GM19452 (cell line): ENCODE results near the gene TMEM156.
"Not testable (repeated sequence)": the region's sequence is repeated elsewhere in the genome, so short reads cannot be mapped to it uniquely, and the experiment has no call there.

Source experiments
- ATAC-seq: cut with Tn5 transposase; IDR thresholded peaks from one replicate; pipeline ENCODE4 v1.9.1; 2021; ENCODE audit not compliant: unreplicated experiment

Gene TMEM156

GRCh38 chr4:38994135-38994534 lies 38.1 kb downstream of the TMEM156 start:
- ATAC-seq: no peak

- ATAC-seq: no peak
These were observed 38.5 kb downstream of the TMEM156 start for GRCh38 chr4:38993683-38994082.

GRCh38 chr4:38990241-38990640 lies 42.0 kb downstream of the TMEM156 start:
- ATAC-seq: no peak

- ATAC-seq: no peak
These were observed 42.7 kb downstream of the TMEM156 start for GRCh38 chr4:38989487-38989886.

GRCh38 chr4:38988353-38988752 lies 43.9 kb downstream of the TMEM156 start:
- ATAC-seq: not testable (repeated sequence)

DNA sequence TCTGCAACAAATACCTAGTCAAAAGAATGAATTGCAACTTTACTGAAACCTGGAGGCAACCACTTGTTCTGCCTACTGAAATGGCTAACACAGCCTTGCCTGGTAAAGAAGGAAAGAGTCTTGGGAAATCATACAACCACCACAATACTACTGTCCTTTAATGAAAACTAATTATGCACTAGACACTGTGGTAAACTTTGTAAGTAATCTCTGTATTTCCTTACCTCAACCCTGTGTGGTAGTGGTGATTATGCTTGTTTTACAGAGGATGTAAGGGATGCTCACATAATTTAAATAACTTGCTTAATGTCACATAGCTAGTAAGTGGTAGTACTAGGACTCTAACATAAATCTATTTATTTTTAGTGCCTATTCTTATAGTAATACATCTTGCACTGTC lies 44.7 kb downstream of the TMEM156 start:
- ATAC-seq: no peak

DNA sequence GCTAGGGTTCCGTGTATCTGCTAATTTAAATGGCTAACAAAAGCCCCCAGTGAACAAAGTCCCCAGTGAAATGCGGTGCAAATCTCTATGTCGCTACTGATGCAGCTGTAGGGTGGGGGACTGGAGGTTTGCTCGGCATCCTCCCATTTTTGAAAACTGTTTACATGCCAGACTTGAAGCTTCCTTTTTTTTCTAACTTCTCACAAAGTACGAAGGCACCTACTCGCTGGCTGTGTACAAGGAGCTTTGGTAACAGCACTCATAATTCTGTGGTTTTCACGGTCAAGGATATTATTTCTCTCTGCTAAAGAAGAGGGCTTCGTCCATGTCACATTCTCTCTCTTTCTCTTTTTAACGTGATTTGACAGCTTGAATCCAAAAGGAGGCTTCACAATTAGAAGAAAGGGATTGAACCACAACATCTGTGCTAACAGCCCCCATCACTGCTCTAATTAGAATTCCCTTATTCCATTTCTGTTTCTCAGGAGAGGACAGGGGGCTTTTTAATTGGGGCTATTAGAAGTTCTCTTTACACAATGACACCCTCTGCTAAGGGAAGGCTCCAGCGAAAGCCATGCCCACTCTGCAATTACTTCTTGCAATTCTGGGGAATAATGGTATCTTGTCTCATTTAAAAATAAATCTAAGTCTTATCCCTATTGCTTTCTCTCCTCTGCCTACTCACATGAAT lies 46.7 kb downstream of the TMEM156 start:
- ATAC-seq: no peak

DNA sequence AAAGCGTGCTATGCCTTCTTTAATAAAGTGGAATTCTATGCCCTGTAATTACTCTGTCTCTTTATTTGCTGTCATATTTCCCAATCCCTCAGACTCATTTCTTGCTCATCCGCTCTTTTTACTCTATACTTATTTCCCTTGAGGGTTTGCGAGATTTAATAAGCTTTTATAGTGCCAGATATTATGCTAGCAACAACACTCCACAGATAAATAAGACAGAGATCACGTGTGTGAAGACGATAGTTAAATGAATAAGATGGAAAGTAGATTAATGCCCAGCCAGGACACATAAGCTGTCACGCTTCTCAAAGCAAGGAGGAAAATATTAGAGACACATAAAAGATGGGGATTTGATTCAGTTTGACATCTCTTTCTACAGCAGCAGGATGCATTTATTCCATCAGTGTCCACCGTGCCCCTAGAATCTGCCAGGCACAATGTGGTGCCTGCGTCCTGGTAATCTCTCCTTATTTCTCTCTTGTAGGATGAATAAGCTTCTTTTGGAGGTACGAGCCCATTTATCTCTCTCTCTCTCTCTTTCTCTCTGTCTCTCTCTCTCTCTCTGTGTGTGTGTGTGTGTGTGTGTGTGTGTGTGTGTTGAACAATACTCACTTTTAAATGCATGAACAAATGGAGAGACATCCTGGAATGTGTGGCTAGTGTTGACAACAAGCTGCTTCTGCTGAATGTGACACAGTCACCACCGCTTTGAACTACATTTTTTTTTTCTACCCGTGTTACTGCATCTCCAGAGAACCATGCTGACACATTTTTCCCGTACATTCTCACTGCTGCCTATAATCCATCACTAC lies 48.2 kb downstream of the TMEM156 start:
- no peak for ATAC-seq

DNA sequence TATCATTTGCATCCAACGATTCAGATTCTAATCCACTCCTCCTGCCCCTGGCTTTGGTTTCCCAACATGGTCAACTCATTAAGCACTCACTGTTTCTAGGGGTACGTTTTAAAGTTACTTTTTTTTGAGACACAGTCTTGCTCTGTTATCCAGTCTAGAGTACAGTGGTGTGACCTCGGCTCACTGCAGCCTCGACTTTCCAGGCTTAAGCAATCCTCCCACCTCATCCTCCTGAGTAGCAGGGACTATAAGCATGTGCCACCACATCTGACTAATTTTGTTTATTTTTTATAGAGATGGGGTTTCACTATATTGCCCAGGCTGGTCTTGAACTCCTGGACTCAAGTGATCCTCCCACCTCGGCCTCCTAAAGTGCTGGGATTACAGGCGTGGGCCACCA lies 48.9 kb downstream of the TMEM156 start:
- ATAC-seq: no peak

DNA sequence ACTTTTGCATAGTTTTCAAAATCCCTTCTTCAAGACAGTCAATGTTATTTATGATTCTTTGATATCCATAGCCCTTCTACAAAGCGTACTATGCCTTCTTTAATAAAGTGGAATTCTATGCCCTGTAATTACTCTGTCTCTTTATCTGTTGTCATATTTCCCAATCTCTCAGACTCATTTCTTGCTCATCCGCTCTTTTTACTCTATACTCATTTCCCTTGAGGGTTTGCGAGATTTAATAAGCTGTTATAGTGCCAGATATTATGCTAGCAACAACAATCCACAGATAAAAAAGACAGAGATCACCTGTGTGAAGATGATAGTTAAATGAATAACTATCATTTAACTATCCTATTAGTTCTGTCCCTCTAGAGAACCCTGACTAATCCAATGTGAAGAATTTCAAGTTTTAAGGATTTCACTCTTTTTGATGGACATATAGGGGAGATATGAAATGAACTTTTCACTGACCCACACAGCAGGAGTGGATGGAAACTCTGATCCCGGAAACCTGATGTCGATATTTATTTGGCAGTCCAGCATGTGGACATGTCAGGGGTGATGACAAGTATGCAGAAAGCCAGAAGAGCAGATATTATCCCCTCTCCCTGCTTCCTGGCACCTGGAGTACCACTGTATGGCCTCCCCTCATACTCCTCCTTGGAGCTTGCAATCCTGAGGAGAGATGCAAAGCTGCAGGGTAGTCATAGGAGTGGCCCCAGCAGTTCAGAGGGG lies 49.7 kb downstream of the TMEM156 start:
- ATAC-seq: no peak

DNA sequence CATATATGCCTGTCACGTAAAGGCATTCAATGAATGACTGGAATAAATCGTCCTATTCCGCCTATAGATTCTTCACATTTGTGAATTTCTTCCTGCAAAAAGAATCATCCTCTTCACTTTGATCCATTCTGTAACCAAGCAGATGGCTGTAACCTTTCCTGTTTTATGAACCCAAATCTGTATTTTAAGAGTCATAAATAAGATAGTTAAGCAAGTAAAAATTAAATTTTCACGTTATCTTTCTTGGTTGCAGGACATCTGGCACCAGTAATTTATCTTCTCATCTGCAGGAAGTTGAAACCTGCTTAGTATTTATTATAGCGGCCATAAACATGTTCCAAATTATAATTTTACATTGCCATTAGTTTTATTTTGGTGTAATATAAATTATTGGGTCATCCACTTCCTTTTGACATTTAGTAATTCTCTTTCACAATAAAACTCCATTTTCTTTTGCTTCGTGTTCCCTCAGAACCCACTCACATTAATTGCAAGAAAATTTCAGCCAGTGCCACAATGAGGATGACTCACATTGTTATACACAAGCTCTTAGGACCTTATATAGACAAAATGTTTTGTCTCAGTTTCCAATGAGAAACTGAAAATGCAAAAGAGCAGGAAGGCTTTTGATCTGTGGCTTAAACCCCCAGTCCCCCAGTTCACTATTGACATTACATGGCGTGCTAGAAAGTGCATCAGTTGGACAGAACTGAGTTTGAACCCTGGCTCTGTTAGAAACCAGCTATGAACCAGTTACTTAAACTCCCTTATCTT lies 51.1 kb downstream of the TMEM156 start:
- ATAC-seq: no peak

GRCh38 chr4:38979511-38980230 lies 52.5 kb downstream of the TMEM156 start:
- no peak for ATAC-seq

GRCh38 chr4:38979081-38979480 lies 53.1 kb downstream of the TMEM156 start:
- ATAC-seq: no peak

DNA sequence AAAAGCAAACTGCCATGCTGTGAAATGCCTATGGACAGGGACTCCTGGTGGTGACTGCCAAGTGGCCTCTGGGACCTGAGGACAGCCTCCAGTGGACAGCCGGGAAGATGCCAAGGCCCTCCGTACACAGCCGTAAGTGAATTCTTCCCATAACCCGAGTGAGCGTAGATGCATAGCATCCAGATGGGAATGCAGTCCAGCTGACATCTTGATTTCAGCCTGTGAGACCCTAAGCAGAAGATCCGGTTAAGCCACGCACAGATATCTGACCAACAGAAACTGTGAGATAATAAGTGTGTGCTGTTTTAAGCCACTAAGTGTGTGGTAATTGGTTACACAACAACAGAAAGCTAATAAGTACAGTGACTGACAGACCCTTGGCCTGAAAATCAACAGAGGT lies 55.9 kb downstream of the TMEM156 start:
- no peak for ATAC-seq

DNA sequence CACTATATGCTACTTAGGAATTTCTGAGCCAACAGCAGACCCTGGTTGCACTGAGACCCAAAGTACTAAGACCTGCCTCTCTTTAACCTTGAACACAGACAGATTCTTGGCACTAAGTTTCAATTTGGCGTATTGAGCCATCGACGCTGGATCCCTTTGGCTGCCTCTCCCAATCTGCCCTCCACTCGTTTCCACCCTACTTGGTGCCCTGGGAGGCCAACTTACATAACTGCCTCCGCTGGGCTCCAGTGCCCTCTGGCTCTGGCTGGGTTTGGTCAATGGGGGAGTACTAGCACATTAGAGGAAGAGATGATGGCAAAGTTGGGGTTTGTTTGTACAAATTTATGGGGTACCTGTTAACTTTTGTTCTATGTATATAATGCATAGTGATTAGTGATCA lies 63.5 kb downstream of the TMEM156 start:
- ATAC-seq: no peak

GRCh38 chr4:38967260-38968095 lies 64.7 kb downstream of the TMEM156 start:
- ATAC-seq: no peak

GRCh38 chr4:38965866-38966265 lies 66.3 kb downstream of the TMEM156 start:
- no peak for ATAC-seq

GRCh38 chr4:38964942-38965775 lies 67.0 kb downstream of the TMEM156 start:
- no peak for ATAC-seq

GRCh38 chr4:38959248-38959647 lies 73.0 kb downstream of the TMEM156 start:
- not testable (repeated sequence) for ATAC-seq
